Astrocyte (in vitro differentiated cells and primary cell): ENCODE measurements around the gene FSTL4. TPM values are rescaled to one million over a fixed set of nuclear protein-coding genes. Genes with fewer than 3 reads are reported as not detected.

ENCODE experiments used
- DNase-seq: peaks from one replicate; pipeline ENCODE4 v3.0.0-alpha.2; 2010; ENCODE audit warnings: low read depth
- FAIRE-seq: peaks from 2 replicates; lab custom pipeline; 2011; peaks lifted over from hg19 to GRCh38; lab: Jason Lieb, UNC
- H2AFZ ChIP-seq: 2 replicates; pipeline ENCODE4 v1.6.0; 2012; ENCODE audit warnings: low read depth, low read length, inconsistent platforms
- H3K27ac ChIP-seq: 2 replicates; pipeline ENCODE4 v1.5.1; 2011; ENCODE audit warnings: low read depth, low read length, inconsistent platforms
- H3K27me3 ChIP-seq: 2 replicates; pipeline ENCODE4 v1.6.0; 2011; ENCODE audit warnings: low read length, inconsistent platforms; ENCODE audit not compliant: insufficient read depth
- H3K36me3 ChIP-seq: 2 replicates; pipeline ENCODE4 v1.5.1; 2011; ENCODE audit warnings: low read length, inconsistent platforms; ENCODE audit not compliant: insufficient read depth
- H3K4me1 ChIP-seq: 2 replicates; pipeline ENCODE4 v1.5.1; 2011; ENCODE audit warnings: low read length, inconsistent platforms; ENCODE audit not compliant: insufficient read depth
- H3K4me2 ChIP-seq: 2 replicates; pipeline ENCODE4 v1.6.0; 2012; ENCODE audit warnings: low read length, inconsistent platforms
- H3K4me3 ChIP-seq: 2 replicates; pipeline ENCODE4 v1.5.1; 2011; ENCODE audit warnings: low read depth, mild to moderate bottlenecking, low read length, inconsistent platforms; ENCODE audit not compliant: insufficient read depth
- H3K79me2 ChIP-seq: 2 replicates; pipeline ENCODE4 v1.6.0; 2012; ENCODE audit warnings: mild to moderate bottlenecking, low read length, inconsistent platforms; ENCODE audit not compliant: insufficient read depth
- H3K9ac ChIP-seq: 2 replicates; pipeline ENCODE4 v1.6.0; 2012; ENCODE audit warnings: mild to moderate bottlenecking, low read length, inconsistent platforms
- H3K9me3 ChIP-seq: 2 replicates; pipeline ENCODE4 v1.5.1; 2012; ENCODE audit warnings: low read depth, mild to moderate bottlenecking, low read length, inconsistent platforms; ENCODE audit not compliant: insufficient read depth
- H4K20me1 ChIP-seq: 2 replicates; pipeline ENCODE4 v1.6.0; 2012; ENCODE audit warnings: low read length, inconsistent platforms; ENCODE audit not compliant: insufficient read depth
- H3K27ac Mint-ChIP-seq: one replicate; pipeline ENCODE4 v1.8.0; 2021; ENCODE audit warnings: mild to moderate bottlenecking, mixed read lengths; ENCODE audit not compliant: unreplicated experiment
- H3K27me3 Mint-ChIP-seq: one replicate; pipeline ENCODE4 v1.8.0; 2021; ENCODE audit warnings: low read depth, mixed read lengths; ENCODE audit not compliant: unreplicated experiment
- H3K36me3 Mint-ChIP-seq: one replicate; pipeline ENCODE4 v1.8.0; 2021; ENCODE audit warnings: low read depth, mixed read lengths; ENCODE audit not compliant: unreplicated experiment
- H3K4me1 Mint-ChIP-seq: one replicate; pipeline ENCODE4 v1.8.0; 2021; ENCODE audit warnings: low read depth, mixed read lengths; ENCODE audit not compliant: unreplicated experiment
- H3K4me3 Mint-ChIP-seq: one replicate; pipeline ENCODE4 v1.8.0; 2021; ENCODE audit warnings: mild to moderate bottlenecking, moderate library complexity, mixed read lengths; ENCODE audit not compliant: unreplicated experiment
- H3K9me3 Mint-ChIP-seq: one replicate; pipeline ENCODE4 v1.8.0; 2021; ENCODE audit warnings: mild to moderate bottlenecking, mixed read lengths; ENCODE audit not compliant: unreplicated experiment
- EZH2 ChIP-seq: IDR thresholded peaks from 2 replicates; pipeline ENCODE4 v1.6.1; 2012; ENCODE audit warnings: mild to moderate bottlenecking, low read length, inconsistent platforms; ENCODE audit not compliant: insufficient read depth
- total RNA-seq: library from RNA; stranded (reverse); gene quantifications from 2 replicates; pipeline ENCODE4 v1.2.1, GENCODE V29; 2021
- TF ChIP-seq, protein P1 (sequence below): IDR thresholded peaks from 2 replicates; pipeline ENCODE4 v1.5.1; 2011; ENCODE audit warnings: low read depth, mild to moderate bottlenecking, inconsistent platforms, low read length, moderate library complexity; ENCODE audit not compliant: insufficient read depth

The FSTL4 gene
- total RNA-seq, 1 donor from 2014 or later, result not detected

DNA sequence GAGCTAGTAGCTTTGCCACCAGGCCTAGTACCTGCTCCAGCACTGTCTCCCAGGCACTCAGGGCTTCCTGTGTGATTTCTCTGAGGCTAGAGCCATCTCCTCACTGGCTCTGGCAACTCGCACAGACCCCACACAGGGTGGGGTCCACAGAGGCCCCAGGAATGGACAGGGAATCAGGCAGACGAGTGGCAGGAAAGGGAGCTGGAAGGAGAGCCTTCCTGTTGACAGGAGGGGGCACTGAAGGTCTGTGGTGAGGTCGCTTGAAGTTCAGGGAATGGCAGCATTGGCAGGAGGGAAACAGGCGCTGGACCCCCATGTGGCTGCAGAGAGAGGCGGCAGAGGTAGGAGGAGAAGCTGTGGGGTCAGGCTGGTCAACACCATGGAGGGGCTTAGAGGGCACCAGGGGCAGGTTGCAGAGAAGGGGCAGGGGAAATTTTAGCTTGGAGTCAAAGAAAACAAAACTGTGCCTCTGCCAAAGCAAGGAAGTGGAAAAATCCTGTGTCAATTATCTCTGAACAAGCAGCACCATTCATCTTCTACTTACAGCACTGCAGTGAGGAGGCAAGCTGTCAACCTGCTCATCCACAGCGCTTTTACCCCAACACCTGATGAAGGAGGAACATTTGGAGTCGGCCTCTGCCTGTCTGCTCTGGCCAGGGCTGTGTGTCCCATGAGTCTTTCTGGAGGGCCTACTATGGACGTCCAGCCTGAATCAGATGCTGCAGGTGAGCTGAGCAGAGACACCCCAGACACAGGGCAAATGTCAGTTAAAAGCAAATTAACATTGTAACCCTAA, 270.2 kb downstream of the FSTL4 start:
- H3K4me1 Mint-ChIP-seq, result peaks cover 4% of the 10 kb centered on the region
- no peak overlapping the region for H3K4me3 Mint-ChIP-seq
- no peaks in the 10 kb centered on the region for H3K79me2 ChIP-seq
- no peaks in the 10 kb centered on the region for H3K36me3 Mint-ChIP-seq
- no peaks in the 10 kb centered on the region for H4K20me1 ChIP-seq
- TF ChIP-seq, protein P1, sequence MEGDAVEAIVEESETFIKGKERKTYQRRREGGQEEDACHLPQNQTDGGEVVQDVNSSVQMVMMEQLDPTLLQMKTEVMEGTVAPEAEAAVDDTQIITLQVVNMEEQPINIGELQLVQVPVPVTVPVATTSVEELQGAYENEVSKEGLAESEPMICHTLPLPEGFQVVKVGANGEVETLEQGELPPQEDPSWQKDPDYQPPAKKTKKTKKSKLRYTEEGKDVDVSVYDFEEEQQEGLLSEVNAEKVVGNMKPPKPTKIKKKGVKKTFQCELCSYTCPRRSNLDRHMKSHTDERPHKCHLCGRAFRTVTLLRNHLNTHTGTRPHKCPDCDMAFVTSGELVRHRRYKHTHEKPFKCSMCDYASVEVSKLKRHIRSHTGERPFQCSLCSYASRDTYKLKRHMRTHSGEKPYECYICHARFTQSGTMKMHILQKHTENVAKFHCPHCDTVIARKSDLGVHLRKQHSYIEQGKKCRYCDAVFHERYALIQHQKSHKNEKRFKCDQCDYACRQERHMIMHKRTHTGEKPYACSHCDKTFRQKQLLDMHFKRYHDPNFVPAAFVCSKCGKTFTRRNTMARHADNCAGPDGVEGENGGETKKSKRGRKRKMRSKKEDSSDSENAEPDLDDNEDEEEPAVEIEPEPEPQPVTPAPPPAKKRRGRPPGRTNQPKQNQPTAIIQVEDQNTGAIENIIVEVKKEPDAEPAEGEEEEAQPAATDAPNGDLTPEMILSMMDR, result no peak
- TF ChIP-seq EZH2, result no peak
- DNase-seq (no peak), FAIRE-seq (no peak)
- H3K9ac ChIP-seq, result no peak overlapping the region
- no peak overlapping the region for H3K4me2 ChIP-seq
- H3K9me3 Mint-ChIP-seq, result no peaks in the 10 kb centered on the region
- no peaks in the 10 kb centered on the region for H3K27me3 ChIP-seq
- H3K36me3 ChIP-seq, result no peaks in the 10 kb centered on the region
- no peak overlapping the region for H3K4me3 ChIP-seq
- no peak overlapping the region for H3K27ac ChIP-seq
- no peaks in the 10 kb centered on the region for H3K4me1 ChIP-seq
- no peak overlapping the region for H3K27ac Mint-ChIP-seq
- peaks cover 29% of the 10 kb centered on the region for H3K27me3 Mint-ChIP-seq
- H3K9me3 ChIP-seq, result no peaks in the 10 kb centered on the region
- H2AFZ ChIP-seq, result no peak overlapping the region

GRCh38 chr5:133341296-133341695, 271.0 kb downstream of the FSTL4 start:
- peaks cover 9% of the 10 kb centered on the region for H3K4me1 Mint-ChIP-seq
- Histone ChIP-seq H3K4me3 (no peak overlapping the region), H3K79me2 (no peaks in the 10 kb centered on the region), H3K27ac (no peak overlapping the region), H3K4me2 (no peak overlapping the region), H2AFZ (no peak overlapping the region), H3K27me3 (no peaks in the 10 kb centered on the region), H3K9me3 (no peaks in the 10 kb centered on the region), H3K9ac (no peak overlapping the region), H3K36me3 (no peaks in the 10 kb centered on the region), H3K4me1 (no peaks in the 10 kb centered on the region), H4K20me1 (no peaks in the 10 kb centered on the region)
- no peaks in the 10 kb centered on the region for H3K9me3 Mint-ChIP-seq
- H3K27me3 Mint-ChIP-seq, result peaks cover 29% of the 10 kb centered on the region
- no peaks in the 10 kb centered on the region for H3K36me3 Mint-ChIP-seq
- H3K27ac Mint-ChIP-seq, result no peak overlapping the region
- DNase-seq (no peak), FAIRE-seq (no peak)
- H3K4me3 Mint-ChIP-seq, result no peak overlapping the region
- TF ChIP-seq EZH2, result no peak
- TF ChIP-seq, protein P1, result no peak

GRCh38 chr5:133340822-133341221, 271.5 kb downstream of the FSTL4 start:
- Histone ChIP-seq H3K4me3 (no peak overlapping the region), H3K36me3 (no peaks in the 10 kb centered on the region), H3K79me2 (no peaks in the 10 kb centered on the region), H3K4me1 (no peaks in the 10 kb centered on the region), H3K4me2 (no peak overlapping the region), H2AFZ (no peak overlapping the region), H3K27ac (no peak overlapping the region), H3K27me3 (no peaks in the 10 kb centered on the region), H4K20me1 (no peaks in the 10 kb centered on the region), H3K9ac (no peak overlapping the region), H3K9me3 (no peaks in the 10 kb centered on the region)
- TF ChIP-seq, protein P1, result no peak
- no peak for TF ChIP-seq EZH2
- Mint-ChIP-seq H3K36me3 (no peaks in the 10 kb centered on the region), H3K4me3 (no peak overlapping the region), H3K27me3 (peaks cover 29% of the 10 kb centered on the region), H3K27ac (no peak overlapping the region), H3K4me1 (peaks cover 12% of the 10 kb centered on the region), H3K9me3 (no peaks in the 10 kb centered on the region)
- DNase-seq (no peak), FAIRE-seq (no peak)
